GM21526 (cell line): ENCODE measurements around the gene C9orf78.

Source experiments
- ATAC-seq: cut with Tn5 transposase; IDR thresholded peaks from one replicate; pipeline ENCODE4 v1.9.1; 2021; ENCODE audit warnings: moderate library complexity; ENCODE audit not compliant: unreplicated experiment, low FRiP score

C9orf78 gene

GRCh38 chr9:129868023-129868871 is 33.2 kb upstream of the C9orf78 start:
- no peak for ATAC-seq

- no peak for ATAC-seq
Measured at GRCh38 chr9:129867136-129868022, 32.3 kb upstream of the C9orf78 start.

DNA sequence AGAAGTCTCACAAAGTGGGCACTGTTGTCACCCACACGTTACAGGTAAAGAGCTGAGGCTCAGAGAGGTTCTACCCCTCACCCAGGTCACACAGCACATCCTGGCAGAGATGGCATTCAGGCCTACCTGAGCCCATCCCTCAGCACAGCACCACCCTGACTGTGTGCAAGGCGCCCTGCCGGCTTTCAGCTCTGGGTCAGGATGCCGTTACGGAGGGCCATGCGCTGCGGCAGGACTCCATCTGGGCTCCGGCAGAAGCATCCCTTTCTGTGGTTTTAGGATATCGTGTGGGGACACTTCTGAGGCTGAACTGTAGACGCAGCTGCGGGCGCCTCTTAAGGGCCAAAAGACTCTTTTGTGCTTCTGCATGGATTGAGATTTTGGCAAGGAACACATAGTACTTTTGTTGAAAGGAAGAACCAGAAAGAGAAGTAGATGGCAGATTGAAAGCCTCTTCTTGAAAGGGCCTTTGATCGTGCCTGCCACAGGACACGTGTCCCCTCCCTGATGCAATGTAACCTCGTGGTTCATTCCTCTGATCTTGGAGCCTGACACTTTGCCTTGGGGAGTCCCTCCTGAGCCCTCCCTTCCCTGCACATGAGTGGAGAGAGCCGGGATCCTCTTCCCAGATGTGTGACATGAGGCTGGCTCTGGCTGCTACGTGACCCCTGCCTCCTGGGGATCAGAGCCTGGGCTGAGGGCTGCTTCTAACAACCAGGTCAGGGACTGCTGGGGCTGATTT is 31.5 kb upstream of the C9orf78 start:
- ATAC-seq = no peak

GRCh38 chr9:129865668-129866320 is 30.7 kb upstream of the C9orf78 start:
- ATAC-seq = no peak

DNA sequence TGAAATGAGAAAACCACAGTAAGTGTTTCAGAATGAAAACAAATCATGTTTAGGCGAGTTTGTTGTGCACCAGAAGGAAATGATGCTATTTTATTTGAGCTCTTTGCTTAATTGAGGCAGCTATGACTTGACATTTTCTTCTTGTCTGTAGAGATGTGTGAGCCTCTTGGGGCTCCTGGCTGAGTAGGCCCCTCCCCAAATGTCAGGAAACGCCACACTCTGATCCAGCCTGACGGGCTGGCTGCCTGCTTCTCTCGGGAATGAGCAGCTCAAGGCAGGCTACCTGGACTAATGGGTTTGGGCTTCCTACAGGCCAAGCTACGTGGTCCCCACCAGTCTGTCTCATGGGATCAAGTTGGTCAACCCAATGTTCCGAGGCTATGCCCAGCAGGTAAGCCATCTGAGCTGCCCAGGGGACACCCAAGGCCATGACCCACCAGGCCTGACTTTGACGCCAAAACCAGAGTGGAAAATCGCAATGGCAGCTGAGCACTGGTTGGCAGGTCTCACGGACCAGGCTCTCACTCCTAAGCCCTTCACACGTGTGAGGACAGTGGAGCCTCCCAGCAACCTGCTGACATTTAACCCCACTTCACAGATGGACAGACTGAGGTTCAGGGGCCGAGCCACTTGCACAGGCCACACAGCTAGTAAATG is 30.0 kb upstream of the C9orf78 start:
- ATAC-seq = no peak

- ATAC-seq = no peak
Measured at GRCh38 chr9:129863059-129863690, 28.1 kb upstream of the C9orf78 start.

GRCh38 chr9:129861447-129861827 is 26.4 kb upstream of the C9orf78 start:
- no peak for ATAC-seq

DNA sequence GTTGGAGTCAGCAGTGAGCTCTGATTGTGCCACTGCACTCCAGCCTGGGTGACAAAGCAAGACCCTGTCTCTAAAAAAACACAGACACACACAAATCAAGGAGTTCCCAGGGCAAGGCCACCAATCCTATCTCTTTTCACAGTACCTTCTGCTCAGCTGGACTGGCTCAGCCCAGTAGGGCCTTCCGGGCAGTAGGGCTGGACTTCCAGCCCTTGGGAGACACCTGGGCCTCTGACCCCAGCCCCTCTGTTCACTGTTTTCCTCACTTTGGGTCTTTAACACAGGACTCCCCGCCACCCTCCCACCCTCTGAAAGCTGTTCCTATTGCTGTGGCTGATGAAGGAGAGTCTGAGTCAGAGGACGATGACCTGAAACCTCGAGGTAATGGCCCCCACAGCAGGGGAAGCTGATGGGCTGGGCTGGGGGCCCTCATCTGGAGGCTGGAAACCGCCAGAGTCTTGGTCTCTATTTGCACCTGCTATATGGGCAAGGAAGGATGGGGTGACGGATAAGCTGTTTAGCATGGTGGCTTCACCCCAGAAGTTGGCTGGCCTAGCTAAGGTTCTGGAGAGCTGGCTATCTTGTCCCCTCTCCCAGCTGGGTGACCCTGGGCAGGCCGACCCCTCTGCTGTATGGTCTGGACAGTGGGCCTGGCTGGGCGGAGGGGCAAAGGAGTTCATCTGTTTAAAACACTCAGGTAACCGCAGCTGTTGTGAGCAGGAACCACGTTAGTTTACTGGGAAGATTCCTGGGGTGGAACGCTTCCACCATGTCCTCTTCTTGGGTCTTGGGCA is 25.8 kb upstream of the C9orf78 start:
- no peak for ATAC-seq

DNA sequence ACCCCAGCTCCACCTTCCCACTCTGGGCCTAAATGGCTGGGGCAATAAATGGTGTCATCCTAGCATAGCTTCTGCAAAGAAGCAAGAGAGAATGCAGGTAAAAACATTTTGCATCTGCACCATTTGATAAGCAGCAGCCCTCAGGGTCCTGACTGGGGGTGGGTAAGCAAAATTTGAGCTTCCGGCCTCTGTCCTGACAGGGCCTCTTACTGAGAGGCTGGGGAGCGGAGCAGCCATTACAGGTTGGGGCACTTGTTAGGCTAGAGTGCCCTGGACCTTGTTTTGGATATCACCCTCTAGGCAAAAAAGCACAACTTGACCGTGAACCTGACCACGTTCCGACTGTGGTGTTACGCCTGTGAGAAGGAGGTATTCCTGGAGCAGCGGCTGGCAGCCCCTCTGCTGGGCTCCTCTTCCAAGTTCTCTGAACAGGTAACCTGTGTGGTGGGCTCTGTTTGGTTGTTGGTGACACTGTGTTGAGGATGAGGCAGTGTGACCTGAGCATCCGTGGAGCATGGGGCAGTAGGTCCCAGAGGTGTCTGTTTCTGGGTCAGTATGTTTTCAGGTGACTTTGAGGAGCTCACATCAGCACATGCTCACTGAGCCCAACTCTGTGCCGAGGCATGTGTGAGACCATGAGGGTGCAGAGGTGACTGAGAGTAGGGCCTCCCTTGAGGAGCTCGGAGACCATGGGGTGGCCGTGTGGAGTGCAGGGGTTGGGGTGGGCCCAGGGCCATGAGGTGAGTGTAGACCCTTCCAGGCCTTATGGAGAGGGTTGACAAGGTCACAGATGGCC is 23.3 kb upstream of the C9orf78 start:
- no peak for ATAC-seq

DNA sequence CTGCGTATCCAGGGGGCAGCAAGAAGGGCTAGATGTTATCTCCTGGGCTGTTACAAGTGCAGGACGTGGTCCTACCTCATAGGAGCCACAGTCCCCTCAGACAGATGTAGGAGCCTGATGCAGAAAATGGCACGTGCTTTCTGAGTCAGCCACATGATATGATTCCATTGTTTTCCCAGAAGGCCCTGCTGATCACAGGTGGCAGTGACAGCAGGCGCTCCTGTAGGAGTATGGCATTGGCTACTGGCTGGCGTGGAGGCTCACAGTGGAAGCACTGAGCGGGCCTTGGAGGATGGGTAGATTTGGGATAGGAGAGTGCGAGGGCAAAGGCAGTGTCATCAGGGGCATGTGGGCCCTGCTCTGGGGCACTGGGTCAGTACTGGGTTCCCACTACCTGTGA is 22.1 kb upstream of the C9orf78 start:
- no peak for ATAC-seq

GRCh38 chr9:129854588-129855110 is 19.6 kb upstream of the C9orf78 start:
- ATAC-seq = no peak

GRCh38 chr9:129853614-129854013 is 18.5 kb upstream of the C9orf78 start:
- ATAC-seq = no peak

DNA sequence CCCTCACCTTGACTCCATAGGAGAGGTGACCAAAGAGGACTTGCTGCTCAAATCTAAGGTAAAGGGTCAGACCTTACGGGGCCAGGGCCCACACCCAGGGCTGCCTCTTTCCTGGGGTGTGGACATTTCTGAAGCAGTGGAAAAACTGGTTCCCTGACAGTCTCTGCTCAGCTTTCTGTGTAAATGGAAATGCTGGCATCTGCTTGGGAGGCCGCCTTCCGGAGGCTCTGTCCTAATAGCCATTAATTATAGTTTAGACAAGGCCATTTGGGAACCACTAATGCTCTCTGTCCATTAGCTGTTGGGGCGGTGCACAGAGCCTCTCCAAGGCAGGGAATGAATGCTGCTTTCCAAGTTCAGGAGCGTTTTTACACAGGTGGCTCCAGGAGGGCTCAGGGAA is 17.5 kb upstream of the C9orf78 start:
- no peak for ATAC-seq

DNA sequence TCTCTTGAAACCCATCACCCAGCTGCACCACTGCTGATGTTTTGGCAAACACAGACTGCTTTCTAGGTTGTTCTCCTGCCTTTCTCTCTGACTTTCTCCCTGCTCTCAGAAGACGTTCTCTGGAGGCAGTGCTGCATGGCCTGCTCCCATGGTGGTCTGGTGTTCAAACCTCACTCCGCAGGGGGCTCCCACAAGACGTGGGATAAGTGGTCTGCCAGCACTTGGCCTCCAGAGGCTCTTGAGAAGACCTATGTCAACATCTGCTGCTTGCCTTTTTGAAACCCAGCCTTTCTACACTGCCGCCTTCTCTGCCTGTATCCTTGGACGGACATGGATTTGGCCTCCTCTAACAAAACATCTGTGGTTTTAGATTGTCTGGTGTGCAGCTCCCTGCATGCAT is 16.7 kb upstream of the C9orf78 start:
- no peak for ATAC-seq

- no peak for ATAC-seq
Measured at GRCh38 chr9:129850821-129851550, 15.9 kb upstream of the C9orf78 start.

GRCh38 chr9:129849901-129850300 is 14.8 kb upstream of the C9orf78 start:
- ATAC-seq = no peak
